Spleen (tissue), 11 donors: ENCODE results near the gene PTMA. TPM values are rescaled to one million over a fixed set of nuclear protein-coding genes. Genes with fewer than 3 reads are reported as not detected.

Experiments used
- DNase-seq: peaks from one replicate; pipeline ENCODE4 v3.0.0-alpha.2; 2020
- H3K27ac ChIP-seq, 8 donors: fragments of 200-600 bp; sonication (generic) in 7 of 8; 1 replicate in 4 of 8; 2 replicates in 4 of 8; pipeline versions ENCODE4 v1.5.0 to v1.8.0; 2016 to 2021; ENCODE audit warnings: inconsistent platforms in 4 of 8, mild to moderate bottlenecking in 4 of 8, moderate library complexity in 1 of 8
- H3K27me3 ChIP-seq, 7 donors: fragments of 200-600 bp; sonication (generic) in 6 of 7; replicated peaks in 1 of 7; 1 replicate in 4 of 7; 2 replicates in 3 of 7; pipeline versions ENCODE4 v1.5.0 to v1.8.0; 2016 to 2021; ENCODE audit warnings: inconsistent platforms in 3 of 7, mild to moderate bottlenecking in 1 of 7
- H3K36me3 ChIP-seq, 6 donors: fragments of 200-600 bp; sonication (generic) in 5 of 6; 1 replicate in 4 of 6; 2 replicates in 2 of 6; pipeline versions ENCODE4 v1.5.0 to v1.8.0; 2016 to 2021; ENCODE audit warnings: inconsistent platforms in 2 of 6
- H3K4me1 ChIP-seq, 6 donors: fragments of 200-600 bp; sonication (generic) in 5 of 6; 1 replicate in 3 of 6; 2 replicates in 3 of 6; pipeline versions ENCODE4 v1.5.0 to v1.8.0; 2016 to 2021; ENCODE audit warnings: inconsistent platforms in 3 of 6
- H3K4me3 ChIP-seq, 8 donors: fragments of 200-600 bp; sonication (generic) in 7 of 8; 1 replicate in 4 of 8; 2 replicates in 4 of 8; pipeline versions ENCODE4 v1.5.0 to v1.8.0; 2016 to 2021; ENCODE audit warnings: inconsistent platforms in 4 of 8, mild to moderate bottlenecking in 4 of 8, moderate library complexity in 2 of 8
- H3K9me3 ChIP-seq, 8 donors: fragments of 200-600 bp; sonication (generic) in 7 of 8; 1 replicate in 4 of 8; 2 replicates in 4 of 8; pipeline versions ENCODE4 v1.5.0 to v1.8.0; 2016 to 2021; ENCODE audit warnings: inconsistent platforms in 4 of 8
- POLR2A ChIP-seq, 3 donors: fragments of 450-650 bp; IDR thresholded peaks; one replicate each; pipeline ENCODE4 v1.5.1; 2017; ENCODE audit warnings: antibody characterized with exemption in 3 of 3, mild to moderate bottlenecking in 1 of 3
- POLR2AphosphoS5 ChIP-seq, 3 donors: sonication (generic); formaldehyde crosslinking; IDR thresholded peaks; one replicate each; pipeline ENCODE4 v1.5.1; 2017; ENCODE audit warnings: antibody characterized with exemption in 3 of 3
- WGBS, 5 donors: extraction: QIAGEN DNeasy Blood & Tissue Kit in 3 of 5; methylation state at CpG; one replicate each; pipeline versions ENCODE4 v1.1.5 to v1.1.7; 2013 to 2018; 5-methylcytosine and 5-hydroxymethylcytosine counted together
- intact Hi-C: fragments of 100-400 bp; cut with DNase I; formaldehyde crosslinking; loops from one replicate; pipeline ENCODE4 v1.15.0; 2023; ENCODE audit warnings: low total_unique reads
- polyA plus RNA-seq, 3 donors: library from polyadenylated mRNA; stranded (reverse); fragments of 200-250 nt; gene quantifications; one replicate each; pipeline ENCODE4 v1.2.1, GENCODE V29; 2013
- total RNA-seq, 7 donors: library from RNA; depleted of rRNA in 3 of 7; stranded (reverse); fragments of >200 nt in 3 of 7; fragmentation: NEBNext Ultra II Directional in 4 of 7; extraction: Animal tissue kit (Norgen Biotek cat#: 25700) in 4 of 7; gene quantifications; one replicate each; pipeline versions ENCODE4 v1.1.0 to v1.2.1, GENCODE V29; 2016 to 2021
- TF ChIP-seq, protein P1 (sequence below), 11 experiments: fragments of 200-600 bp in 7 of 11; fragments of 450-650 bp in 4 of 11; sonication (generic) in 4 of 11; IDR thresholded peaks in 8 of 11; conservative IDR thresholded peaks in 3 of 11; 1 replicate in 7 of 11; 2 replicates in 4 of 11; pipeline versions ENCODE4 v1.4.0 to v1.8.0; 2016 to 2021; ENCODE audit warnings: antibody characterized with exemption in 11 of 11, inconsistent platforms in 4 of 11, mild to moderate bottlenecking in 1 of 11
- donor health status: healthy with polysubstance abuse.
- donor health status: DM: no; HTN: no; CAD: no; lungs with moderate emphysema.
- donor health status: DM: no; HTN: no; CAD: no.
- donor health status: Bipolar disorder and iron deficiency.
- donor health status: healthy.
- donor health status: DM: no; HTN: no; CAD: no.
- donor health status: DM: yes; HTN: yes; CAD: no.

The PTMA gene
- total and polyA plus RNA-seq, 10 donors = 509 to 2,114 (median 803) TPM

DNA sequence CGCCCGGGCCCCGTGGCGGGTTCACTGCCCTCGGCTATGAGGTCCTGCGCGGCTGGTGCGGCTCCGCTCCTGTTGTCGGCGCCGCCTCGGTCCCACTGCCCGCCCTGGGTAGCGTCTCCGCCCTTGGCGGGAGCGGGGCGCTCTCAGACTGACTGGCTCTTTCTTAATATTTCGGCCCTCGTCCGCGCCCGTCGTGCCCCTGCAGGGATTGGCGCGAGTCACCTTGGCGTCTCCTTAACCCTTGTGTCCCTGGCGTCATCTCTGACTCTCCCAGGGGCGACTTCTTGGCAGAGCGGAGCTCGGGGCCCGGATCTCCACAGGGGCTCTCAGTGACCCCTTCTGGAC, 1.3 kb downstream of the PTMA start:
- TF ChIP-seq POLR2A (IDR thresholded peaks at IDR 0.05) (no peak), POLR2AphosphoS5 (IDR thresholded peaks at IDR 0.05) (no peak)
- TF ChIP-seq, protein P1, sequence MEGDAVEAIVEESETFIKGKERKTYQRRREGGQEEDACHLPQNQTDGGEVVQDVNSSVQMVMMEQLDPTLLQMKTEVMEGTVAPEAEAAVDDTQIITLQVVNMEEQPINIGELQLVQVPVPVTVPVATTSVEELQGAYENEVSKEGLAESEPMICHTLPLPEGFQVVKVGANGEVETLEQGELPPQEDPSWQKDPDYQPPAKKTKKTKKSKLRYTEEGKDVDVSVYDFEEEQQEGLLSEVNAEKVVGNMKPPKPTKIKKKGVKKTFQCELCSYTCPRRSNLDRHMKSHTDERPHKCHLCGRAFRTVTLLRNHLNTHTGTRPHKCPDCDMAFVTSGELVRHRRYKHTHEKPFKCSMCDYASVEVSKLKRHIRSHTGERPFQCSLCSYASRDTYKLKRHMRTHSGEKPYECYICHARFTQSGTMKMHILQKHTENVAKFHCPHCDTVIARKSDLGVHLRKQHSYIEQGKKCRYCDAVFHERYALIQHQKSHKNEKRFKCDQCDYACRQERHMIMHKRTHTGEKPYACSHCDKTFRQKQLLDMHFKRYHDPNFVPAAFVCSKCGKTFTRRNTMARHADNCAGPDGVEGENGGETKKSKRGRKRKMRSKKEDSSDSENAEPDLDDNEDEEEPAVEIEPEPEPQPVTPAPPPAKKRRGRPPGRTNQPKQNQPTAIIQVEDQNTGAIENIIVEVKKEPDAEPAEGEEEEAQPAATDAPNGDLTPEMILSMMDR (IDR thresholded peaks at IDR 0.05 in 8 of 11, conservative IDR thresholded peaks at IDR 0.05 in 3 of 11) = no peak
- Histone ChIP-seq H3K27ac (peak overlapping the region; percentile 94 to 100 (median 100)), H3K27me3 (no peaks in the 10 kb centered on the region), H3K36me3 (peaks cover 0 to 35% (median 18%) of the 10 kb centered on the region in 6 donors), H3K4me3 (peak overlapping the region; percentile 74 to 96 (median 90)), H3K4me1 (peaks cover 33 to 70% (median 53%) of the 10 kb centered on the region in 6 donors), H3K9me3 (no peaks in the 10 kb centered on the region)
- peak; percentile 92 for DNase-seq
- WGBS, 5 donors = 0 to 1% (median 0%) methylated on average over 16 to 33 of the region's 33 CpGs
- intact Hi-C loops = no loop called here

DNA sequence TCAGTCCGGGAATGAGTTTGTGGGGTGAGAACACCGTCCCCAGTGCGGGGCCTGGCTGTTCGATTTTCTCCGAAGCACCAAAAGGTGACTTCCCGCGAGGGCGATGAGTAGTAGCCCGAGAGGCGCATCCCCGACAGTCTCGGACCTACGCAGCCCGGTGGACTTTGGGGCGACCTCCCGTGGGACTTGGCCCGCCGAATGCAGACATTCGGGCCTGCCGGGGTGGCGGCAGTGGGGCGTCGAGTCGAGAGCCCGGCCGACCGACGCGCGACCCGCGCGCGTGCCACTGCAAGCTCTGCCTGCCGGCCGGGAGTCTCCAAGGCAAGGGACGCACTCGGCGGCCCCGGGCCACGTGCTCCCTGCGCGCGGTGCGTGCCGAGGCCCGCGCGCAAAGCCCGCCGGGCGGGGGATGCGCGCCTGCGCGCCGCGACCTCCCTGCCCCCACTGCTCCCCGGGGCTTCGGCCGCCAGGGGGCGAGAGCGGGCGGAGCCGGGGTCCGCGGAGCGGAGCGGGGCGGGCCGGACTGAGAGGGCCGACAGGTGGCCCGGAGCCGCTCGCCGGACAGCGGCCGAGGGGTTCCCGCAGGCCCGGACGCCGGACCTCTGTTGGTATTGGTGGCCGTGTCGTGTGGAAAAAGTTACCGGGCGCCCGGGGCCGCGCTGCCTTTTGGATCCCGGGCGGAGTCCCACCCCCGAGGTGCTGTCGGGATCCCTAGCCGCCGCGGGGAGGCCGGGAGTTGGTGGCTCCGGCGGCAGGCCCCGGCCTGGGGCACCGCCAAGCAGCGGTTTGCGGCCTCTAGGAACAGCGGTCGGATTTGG, 1.9 kb downstream of the PTMA start:
- TF ChIP-seq POLR2A (IDR thresholded peaks at IDR 0.05) = peak in 2 of 3 donors; percentile 70 to 72
- TF ChIP-seq, protein P1 (IDR thresholded peaks at IDR 0.05 in 8 of 11, conservative IDR thresholded peaks at IDR 0.05 in 3 of 11) = peak in 8 of 11 experiments; percentile 53 to 98 (median 93)
- peak; percentile 85 to 89 (median 88) for TF ChIP-seq POLR2AphosphoS5 (IDR thresholded peaks at IDR 0.05)
- Histone ChIP-seq H3K27ac (peak overlapping the region; percentile 94 to 100 (median 100)), H3K9me3 (no peaks in the 10 kb centered on the region), H3K4me3 (peak overlapping the region; percentile 74 to 96 (median 90)), H3K4me1 (peaks cover 34 to 70% (median 55%) of the 10 kb centered on the region in 6 donors), H3K36me3 (peaks cover 0 to 36% (median 18%) of the 10 kb centered on the region in 6 donors), H3K27me3 (no peaks in the 10 kb centered on the region)
- intact Hi-C loops = loop anchor here (5.0 to 10.0 kb wide), 2 partner anchors 45 to 98 kb away; no protein-coding TSS in a partner anchor
- DNase-seq = peak; percentile 97
- 0 to 1% (median 0%) methylated on average over 17 to 105 of the region's 105 CpGs for WGBS, 5 donors

DNA sequence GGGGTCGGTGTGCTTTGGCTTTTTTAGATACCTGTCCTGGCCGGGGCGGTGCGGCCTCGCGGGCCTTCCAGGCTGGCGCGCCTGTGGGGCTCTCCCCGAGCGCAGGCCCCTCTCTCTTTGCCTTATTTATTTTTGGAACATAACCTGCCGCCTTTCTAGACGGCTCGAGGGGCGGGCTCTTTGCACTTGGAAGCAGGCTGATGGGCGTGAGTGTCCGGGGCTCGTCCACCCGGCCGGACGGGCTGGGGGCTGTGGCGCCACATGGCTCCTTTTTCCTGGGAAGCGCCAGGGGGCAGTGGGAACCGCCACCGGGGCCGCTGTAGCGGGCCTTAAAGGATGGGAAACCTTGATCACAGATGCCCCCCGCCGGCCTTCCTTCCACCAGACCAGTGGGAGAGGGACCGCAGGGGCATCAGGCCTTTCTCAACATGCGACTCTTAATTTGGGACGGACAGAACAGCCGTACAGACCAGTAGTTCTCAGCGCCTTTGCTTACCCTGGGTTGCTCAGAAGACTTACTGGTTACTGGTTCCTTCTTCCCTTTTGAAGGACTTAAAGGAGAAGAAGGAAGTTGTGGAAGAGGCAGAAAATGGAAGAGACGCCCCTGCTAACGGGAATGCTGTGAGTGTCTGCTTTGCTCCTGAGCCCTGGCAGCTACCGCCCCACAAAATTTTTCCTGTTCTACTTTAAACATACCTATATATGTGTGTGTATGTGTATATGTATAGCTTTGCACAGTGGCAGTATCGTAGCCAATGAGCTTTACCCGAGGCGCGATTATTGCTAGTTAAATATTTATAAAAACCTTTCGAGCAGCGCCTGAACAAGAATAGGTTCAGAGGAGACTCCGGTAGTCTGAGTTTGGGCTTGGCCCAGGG, 2.7 kb downstream of the PTMA start:
- 2 to 4% (median 3%) methylated on average over 36 to 43 of the region's 43 CpGs for WGBS, 5 donors
- intact Hi-C loops = loop anchor here (5.0 to 10.0 kb wide), 2 partner anchors 46 to 99 kb away; no protein-coding TSS in a partner anchor
- TF ChIP-seq POLR2A (IDR thresholded peaks at IDR 0.05) (no peak), POLR2AphosphoS5 (IDR thresholded peaks at IDR 0.05) (no peak)
- TF ChIP-seq, protein P1 (IDR thresholded peaks at IDR 0.05 in 8 of 11, conservative IDR thresholded peaks at IDR 0.05 in 3 of 11) = no peak
- H3K4me3 ChIP-seq = peak overlapping the region; percentile 74 to 96 (median 90)
- peak overlapping the region; percentile 80 to 100 (median 100) for H3K27ac ChIP-seq
- peaks cover 29 to 67% (median 51%) of the 10 kb centered on the region in 6 donors for H3K4me1 ChIP-seq
- H3K27me3 ChIP-seq = no peaks in the 10 kb centered on the region
- peaks cover 0 to 36% (median 18%) of the 10 kb centered on the region in 6 donors for H3K36me3 ChIP-seq
- H3K9me3 ChIP-seq = no peaks in the 10 kb centered on the region
- peak; percentile 89 for DNase-seq
